T47D (cell line): ENCODE measurements around the gene HMOX1.
A peak's percentile ranks its signal among the peaks of the same experiment; 100 is the strongest.

ENCODE experiments used
- DNase-seq, 2 experiments: peaks; one replicate each; pipeline versions ENCODE4 v3.0.0 to v3.0.0-alpha.2; 2011 to 2012; ENCODE audit warnings: low read depth in 1 of 2, low spot score in 1 of 2
- JUND ChIP-seq: IDR thresholded peaks from 2 replicates; pipeline ENCODE4 v1.6.1; 2012; ENCODE audit warnings: low read depth
- in situ Hi-C: cut with HindIII; loops from 2 replicates; pipeline ENCODE4 v1.10.0; 2016; ENCODE audit warnings: low sequenced_read_pairs, low pct_unique_long_range_greater_than_20kb

HMOX1 gene

DNA sequence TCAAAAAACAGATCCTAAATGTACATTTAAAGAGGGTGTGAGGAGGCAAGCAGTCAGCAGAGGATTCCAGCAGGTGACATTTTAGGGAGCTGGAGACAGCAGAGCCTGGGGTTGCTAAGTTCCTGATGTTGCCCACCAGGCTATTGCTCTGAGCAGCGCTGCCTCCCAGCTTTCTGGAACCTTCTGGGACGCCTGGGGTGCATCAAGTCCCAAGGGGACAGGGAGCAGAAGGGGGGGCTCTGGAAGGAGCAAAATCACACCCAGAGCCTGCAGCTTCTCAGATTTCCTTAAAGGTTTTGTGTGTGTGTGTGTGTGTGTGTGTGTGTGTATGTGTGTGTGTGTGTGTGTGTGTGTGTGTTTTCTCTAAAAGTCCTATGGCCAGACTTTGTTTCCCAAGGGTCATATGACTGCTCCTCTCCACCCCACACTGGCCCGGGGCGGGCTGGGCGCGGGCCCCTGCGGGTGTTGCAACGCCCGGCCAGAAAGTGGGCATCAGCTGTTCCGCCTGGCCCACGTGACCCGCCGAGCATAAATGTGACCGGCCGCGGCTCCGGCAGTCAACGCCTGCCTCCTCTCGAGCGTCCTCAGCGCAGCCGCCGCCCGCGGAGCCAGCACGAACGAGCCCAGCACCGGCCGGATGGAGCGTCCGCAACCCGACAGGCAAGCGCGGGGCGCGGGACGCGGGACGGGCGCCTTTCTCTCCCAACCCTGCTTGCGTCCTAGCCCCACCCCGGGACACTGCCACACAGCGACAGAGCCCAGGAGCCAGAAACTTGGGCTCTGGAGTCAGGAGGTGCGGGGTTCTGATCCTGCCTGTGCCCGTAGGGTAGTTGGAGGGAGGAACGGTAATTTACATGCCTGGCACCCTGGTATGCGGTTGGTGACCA lies at the start of gene HMOX1:
TSS of gene HMOX1 (plus strand) at position 560 of the 887 bp plus-strand sequence. CDS start at position 638, 78 bp downstream.
- no peak for TF ChIP-seq JUND
- in situ Hi-C loops, result no loop called here
- DNase-seq, result peak; percentile 61 to 84

DNA sequence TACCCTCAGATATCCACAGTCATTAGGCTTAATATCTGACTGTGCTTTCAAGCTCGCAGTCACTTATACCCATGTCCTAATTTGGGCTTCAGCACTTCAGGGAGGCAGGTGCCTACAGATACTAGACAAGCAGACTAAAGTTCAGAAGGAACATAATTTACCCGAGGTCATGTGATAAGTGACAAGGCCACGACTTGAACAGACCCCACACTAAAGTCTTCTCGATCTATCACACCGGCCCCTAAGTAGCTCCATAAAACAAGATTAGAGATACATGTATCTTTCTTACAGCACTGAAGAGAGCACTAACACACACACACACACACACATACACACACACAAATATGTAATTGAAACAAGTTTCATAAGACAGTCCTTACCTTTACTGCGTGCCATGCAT lies 48.6 kb upstream of the HMOX1 start:
- in situ Hi-C loops, result no loop called here
- no peak for DNase-seq
- no peak for TF ChIP-seq JUND

- DNase-seq, result no peak
- TF ChIP-seq JUND, result no peak
- in situ Hi-C loops, result no loop called here
These were observed 47.7 kb upstream of the HMOX1 start for GRCh38 chr22:35333220-35333619.

GRCh38 chr22:35334004-35334403 lies 46.9 kb upstream of the HMOX1 start:
- no peak for DNase-seq
- TF ChIP-seq JUND, result no peak
- in situ Hi-C loops, result no loop called here

DNA sequence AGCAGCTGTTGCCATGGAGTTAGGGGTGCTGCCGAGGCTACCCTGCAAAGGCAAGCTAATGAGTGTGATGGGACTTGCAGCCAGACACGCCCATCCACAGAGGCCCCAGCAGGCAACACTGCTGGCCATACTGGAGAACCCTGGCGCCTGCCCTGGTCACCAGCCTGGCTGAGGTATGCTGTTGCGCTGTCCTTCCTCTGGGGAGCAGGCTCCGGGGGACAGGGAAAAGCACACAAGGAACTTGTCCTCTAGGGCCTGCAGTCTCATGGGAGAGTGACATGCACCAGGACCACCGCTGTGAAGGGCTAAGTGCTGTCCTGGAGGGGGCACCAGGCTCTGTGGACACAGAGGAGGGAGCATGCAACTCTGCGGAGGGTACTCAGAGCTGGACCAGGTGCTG lies 45.4 kb upstream of the HMOX1 start:
- DNase-seq, result no peak
- TF ChIP-seq JUND, result no peak
- in situ Hi-C loops, result no loop called here

GRCh38 chr22:35335936-35336781 lies 44.7 kb upstream of the HMOX1 start:
- no peak for TF ChIP-seq JUND
- in situ Hi-C loops, result no loop called here
- DNase-seq, result no peak

DNA sequence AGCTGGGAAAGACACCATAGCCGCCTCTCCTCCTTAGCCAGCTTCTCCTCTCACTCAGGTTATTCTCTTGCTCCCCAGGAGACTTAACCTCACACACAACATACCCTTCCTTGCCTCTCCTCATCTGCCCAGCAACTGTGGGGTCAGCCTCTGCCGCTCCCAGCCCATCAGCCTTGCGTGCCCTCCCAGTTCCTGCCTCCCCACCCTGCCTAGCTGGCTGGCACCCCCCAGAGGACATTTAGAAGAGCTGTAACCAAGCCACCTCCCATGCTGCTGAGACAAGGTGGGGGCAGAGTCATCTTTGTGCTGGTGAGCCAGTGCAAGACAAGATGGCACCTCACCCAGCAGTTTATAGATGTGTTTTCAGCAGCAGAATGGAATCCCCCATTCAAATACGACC lies 43.0 kb upstream of the HMOX1 start:
- no peak for DNase-seq
- in situ Hi-C loops, result no loop called here
- no peak for TF ChIP-seq JUND

DNA sequence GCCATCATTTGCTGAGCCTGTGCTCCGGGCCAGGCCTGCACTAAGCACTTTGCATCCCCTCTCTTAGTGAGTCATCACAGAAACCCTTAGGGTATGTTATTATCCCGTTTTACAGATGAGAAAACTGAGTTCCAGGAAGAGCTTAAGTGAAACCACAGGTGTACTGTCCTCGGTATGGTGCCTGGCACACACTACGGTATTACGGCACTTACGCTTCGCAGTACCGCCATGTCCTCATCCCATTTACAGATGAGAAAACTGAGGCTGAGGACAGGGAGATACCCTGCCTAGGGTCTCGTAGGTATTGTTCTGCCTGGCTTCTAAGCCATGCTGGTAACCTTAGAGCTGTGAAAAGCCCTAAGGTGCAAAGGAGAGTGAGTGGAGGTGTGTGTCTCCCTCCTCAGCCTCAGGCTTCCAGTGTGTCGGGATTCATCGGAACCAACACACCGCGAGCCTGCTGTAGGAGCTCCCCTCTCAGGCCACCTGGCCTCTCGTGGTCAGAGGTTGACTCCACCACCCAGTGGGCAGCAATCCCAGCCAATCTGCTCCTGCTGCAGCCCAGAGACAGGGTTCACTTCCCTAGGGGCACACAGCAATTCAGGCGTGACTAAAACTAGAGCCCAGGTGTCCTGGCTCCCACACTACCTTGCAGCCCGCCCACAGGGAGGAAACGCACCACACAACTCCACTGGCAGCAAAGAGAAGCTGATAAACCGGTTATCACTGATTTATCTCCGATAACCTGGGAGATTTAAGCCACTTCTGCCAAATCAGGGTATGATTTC lies 39.6 kb upstream of the HMOX1 start:
- in situ Hi-C loops, result no loop called here
- TF ChIP-seq JUND, result no peak

GRCh38 chr22:35342390-35342789 lies 38.5 kb upstream of the HMOX1 start:
- TF ChIP-seq JUND, result no peak
- no peak for DNase-seq
- in situ Hi-C loops, result no loop called here

More for the DNA sequence above, 39.6 kb upstream of the HMOX1 start:
- DNase-seq, result no peak

DNA sequence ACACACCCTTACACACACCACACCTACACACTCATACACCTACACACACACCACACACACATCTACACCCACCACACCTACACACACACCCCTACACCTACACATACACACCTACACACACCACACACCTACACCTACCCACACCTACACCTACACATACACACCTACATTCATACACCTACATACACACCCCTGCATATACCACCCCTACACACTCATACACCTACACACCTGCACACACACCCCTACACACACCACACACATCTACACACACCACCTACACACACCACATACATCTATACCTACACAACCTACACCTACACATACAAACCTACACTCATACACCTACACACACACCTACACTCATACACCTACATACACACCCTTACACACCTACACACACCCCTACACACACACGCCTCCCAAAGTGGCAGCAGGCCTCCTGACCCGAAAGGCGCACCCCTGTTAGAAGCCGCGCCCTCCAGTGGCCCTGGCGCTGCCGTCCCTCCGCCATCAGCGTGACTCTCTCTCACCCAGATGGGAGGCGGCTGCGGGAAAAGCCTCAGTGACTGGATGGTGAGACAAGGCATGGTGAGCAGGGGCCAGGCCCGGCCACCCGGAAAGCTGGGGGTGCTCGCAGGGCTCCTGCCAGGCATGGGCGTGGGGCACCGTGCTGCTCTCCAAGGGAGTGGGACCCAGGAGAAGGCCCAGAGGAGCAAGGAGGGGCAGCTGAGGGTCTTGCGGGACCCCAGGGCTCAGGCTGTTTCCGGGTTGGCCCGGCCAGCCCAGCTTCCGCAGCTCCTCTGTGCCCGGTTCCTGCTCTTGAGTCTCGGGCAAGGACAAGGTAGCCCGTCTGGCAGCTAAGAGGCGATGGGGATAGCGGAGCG lies 37.0 kb upstream of the HMOX1 start:
- TF ChIP-seq JUND, result no peak
- in situ Hi-C loops, result no loop called here
- DNase-seq, result no peak

GRCh38 chr22:35344956-35345690 lies 35.8 kb upstream of the HMOX1 start:
- in situ Hi-C loops, result no loop called here
- no peak for TF ChIP-seq JUND
- no peak for DNase-seq
